ENCODE results near the gene IDE. TPM values are rescaled to one million over a fixed set of nuclear protein-coding genes. Genes with fewer than 3 reads are reported as not detected.

The IDE gene
- total RNA-seq, 2 donors from 2014 or later = 39.0 to 44.8 TPM

GRCh38 chr10:92490387-92490786 is 83.5 kb downstream of the IDE start:
- Histone ChIP-seq H3K27ac (no peak overlapping the region), H3K9ac (ENCODE audit: low read depth in 2 of 2, low read length in 2 of 2) (no peak overlapping the region), H3K4me1 (no peaks in the 10 kb centered on the region), H3K4me3 (no peak overlapping the region), H3K36me3 (peaks cover 4% of the 10 kb centered on the region), H3K27me3 (no peaks in the 10 kb centered on the region), H3K9me3 (no peaks in the 10 kb centered on the region)
- intact Hi-C loops (cut with DNase I) = no loop called here
- no peak for TF ChIP-seq CTCF (IDR thresholded peaks at IDR 0.05)
- DNase-seq = no peak

- intact Hi-C loops (cut with DNase I) = no loop called here
- no peaks in the 10 kb centered on the region for H3K27me3 ChIP-seq
- H3K4me3 ChIP-seq = no peak overlapping the region
- no peaks in the 10 kb centered on the region for H3K9me3 ChIP-seq
- no peak overlapping the region for H3K27ac ChIP-seq
- H3K4me1 ChIP-seq = no peaks in the 10 kb centered on the region
- H3K9ac ChIP-seq (ENCODE audit: low read depth in 2 of 2, low read length in 2 of 2) = no peak overlapping the region
- DNase-seq = no peak
- peaks cover 4% of the 10 kb centered on the region for H3K36me3 ChIP-seq
- no peak for TF ChIP-seq CTCF (IDR thresholded peaks at IDR 0.05)
Observed at GRCh38 chr10:92486637-92487036, 87.3 kb downstream of the IDE start.

- no peaks in the 10 kb centered on the region for H3K4me1 ChIP-seq
- H3K27me3 ChIP-seq = no peaks in the 10 kb centered on the region
- no peak for TF ChIP-seq CTCF (IDR thresholded peaks at IDR 0.05)
- H3K9me3 ChIP-seq = no peaks in the 10 kb centered on the region
- H3K27ac ChIP-seq = no peak overlapping the region
- no peak for DNase-seq
- H3K4me3 ChIP-seq = no peak overlapping the region
- no peaks in the 10 kb centered on the region for H3K36me3 ChIP-seq
- intact Hi-C loops (cut with DNase I) = no loop called here
- H3K9ac ChIP-seq (ENCODE audit: low read depth in 2 of 2, low read length in 2 of 2) = no peak overlapping the region
Observed at GRCh38 chr10:92483539-92483938, 90.4 kb downstream of the IDE start.

GRCh38 chr10:92480413-92480812 is 93.5 kb downstream of the IDE start:
- no peak overlapping the region for H3K27ac ChIP-seq
- H3K4me3 ChIP-seq = no peak overlapping the region
- intact Hi-C loops (cut with DNase I) = no loop called here
- no peaks in the 10 kb centered on the region for H3K36me3 ChIP-seq
- no peak for TF ChIP-seq CTCF (IDR thresholded peaks at IDR 0.05)
- H3K27me3 ChIP-seq = no peaks in the 10 kb centered on the region
- no peak for DNase-seq
- no peaks in the 10 kb centered on the region for H3K4me1 ChIP-seq
- no peak overlapping the region for H3K9ac ChIP-seq (ENCODE audit: low read depth in 2 of 2, low read length in 2 of 2)
- H3K9me3 ChIP-seq = no peaks in the 10 kb centered on the region

GRCh38 chr10:92479547-92479946 is 94.3 kb downstream of the IDE start:
- no peak for DNase-seq
- Histone ChIP-seq H3K36me3 (no peaks in the 10 kb centered on the region), H3K4me3 (no peak overlapping the region), H3K4me1 (no peaks in the 10 kb centered on the region), H3K27ac (no peak overlapping the region), H3K27me3 (no peaks in the 10 kb centered on the region), H3K9ac (ENCODE audit: low read depth in 2 of 2, low read length in 2 of 2) (no peak overlapping the region), H3K9me3 (no peaks in the 10 kb centered on the region)
- no peak for TF ChIP-seq CTCF (IDR thresholded peaks at IDR 0.05)
- intact Hi-C loops (cut with DNase I) = no loop called here

- H3K4me3 ChIP-seq = no peak overlapping the region
- no peak overlapping the region for H3K27ac ChIP-seq
- no peak for DNase-seq
- H3K9me3 ChIP-seq = no peaks in the 10 kb centered on the region
- no peak for TF ChIP-seq CTCF (IDR thresholded peaks at IDR 0.05)
- no peaks in the 10 kb centered on the region for H3K36me3 ChIP-seq
- H3K9ac ChIP-seq (ENCODE audit: low read depth in 2 of 2, low read length in 2 of 2) = no peak overlapping the region
- no peaks in the 10 kb centered on the region for H3K4me1 ChIP-seq
- intact Hi-C loops (cut with DNase I) = no loop called here
- H3K27me3 ChIP-seq = no peaks in the 10 kb centered on the region
Observed at GRCh38 chr10:92478536-92478935, 95.4 kb downstream of the IDE start.

Data from colonic mucosa (tissue), 4 donors.